HEK293T (cell line): Measurements from ENCODE around the gene MGA.

Experiments
- ARNT ChIP-seq: fragments of 450-650 bp; IDR thresholded peaks from 2 replicates; pipeline ENCODE4 v1.6.1; 2017; ENCODE audit warnings: mild to moderate bottlenecking
- ELF4 ChIP-seq: fragments of 450-650 bp; IDR thresholded peaks from 2 replicates; pipeline ENCODE4 v1.6.1; 2017; ENCODE audit warnings: antibody characterized with exemption
- FOXK2 ChIP-seq: fragments of 450-650 bp; IDR thresholded peaks from 2 replicates; pipeline ENCODE4 v1.6.1; 2016; ENCODE audit warnings: mild to moderate bottlenecking
- FOXM1 ChIP-seq: fragments of 450-650 bp; IDR thresholded peaks from 2 replicates; pipeline ENCODE4 v1.6.1; 2017; ENCODE audit warnings: mild to moderate bottlenecking, borderline replicate concordance
- LEF1 ChIP-seq: fragments of 450-650 bp; IDR thresholded peaks from 2 replicates; pipeline ENCODE4 v1.6.1; 2017; ENCODE audit warnings: mild to moderate bottlenecking, borderline replicate concordance
- SUZ12 ChIP-seq: fragments of 450-650 bp; IDR thresholded peaks from 2 replicates; pipeline ENCODE4 v1.6.1; 2016; ENCODE audit warnings: mild to moderate bottlenecking

DNA sequence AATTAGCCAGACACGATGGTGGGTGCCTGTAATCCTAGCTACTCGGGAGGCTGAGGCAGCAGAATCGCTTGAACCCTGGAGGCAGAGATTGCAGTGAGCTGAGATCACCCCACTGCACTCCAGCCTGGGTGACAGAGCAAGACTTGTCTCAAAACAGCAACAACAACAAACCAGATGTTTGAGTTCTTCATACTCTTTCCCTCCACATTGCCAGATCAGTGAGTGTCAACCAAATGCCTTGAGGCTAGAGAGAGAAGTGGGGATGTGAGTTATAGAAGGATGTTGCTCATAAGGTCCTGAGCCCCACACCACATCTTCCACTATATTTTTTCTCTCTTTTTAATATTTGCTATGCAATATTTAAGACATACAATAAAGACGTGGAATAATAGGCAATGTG is 133.9 kb downstream of the MGA start:
- TF ChIP-seq ARNT: no peak
- TF ChIP-seq ELF4: no peak
- no peak for TF ChIP-seq FOXM1
- no peak for TF ChIP-seq SUZ12
- no peak for TF ChIP-seq LEF1
- no peak for TF ChIP-seq FOXK2
